HCT116 (cell line): ENCODE results near the gene SCN1A.

ENCODE experiments used
- ATF3 ChIP-seq: IDR thresholded peaks from 2 replicates; pipeline ENCODE4 v1.6.1; 2012
- CTCF ChIP-seq, 3 experiments: fragments of 200-600 bp in 1 of 3; sonication (generic) in 1 of 3; IDR thresholded peaks in 2 of 3; conservative IDR thresholded peaks in 1 of 3; 2 replicates each; pipeline ENCODE4 v1.5.1; 2012 to 2017; ENCODE audit warnings: low read depth in 2 of 3, low read length in 2 of 3, antibody characterized with exemption in 1 of 3, borderline replicate concordance in 1 of 3, control low read depth in 1 of 3, mild to moderate bottlenecking in 1 of 3, mixed read lengths in 1 of 3, mixed run types in 1 of 3, moderate library complexity in 1 of 3; ENCODE audit not compliant: insufficient read depth in 1 of 3
- EZH2 ChIP-seq: fragments of 200-600 bp; sonication (generic); IDR thresholded peaks from 2 replicates; pipeline ENCODE4 v1.6.1; 2017; ENCODE audit warnings: antibody characterized with exemption, mixed run types
- MAX ChIP-seq: IDR thresholded peaks from 2 replicates; pipeline ENCODE4 v1.6.1; 2012
- POLR2A ChIP-seq: IDR thresholded peaks from 2 replicates; pipeline ENCODE4 v1.7.0; 2011; ENCODE audit warnings: borderline replicate concordance; ENCODE audit not compliant: insufficient read depth, insufficient read length; ENCODE audit errors: extremely low read depth
- POLR2AphosphoS5 ChIP-seq: IDR thresholded peaks from 2 replicates; pipeline ENCODE4 v1.6.1; 2011; ENCODE audit warnings: mild to moderate bottlenecking, low read depth, low read length, moderate library complexity
- RAD21 ChIP-seq: IDR thresholded peaks from 2 replicates; pipeline ENCODE4 v1.6.1; 2012; ENCODE audit warnings: low read depth, mild to moderate bottlenecking
- SIN3A ChIP-seq: IDR thresholded peaks from 2 replicates; pipeline ENCODE4 v1.6.1; 2012; ENCODE audit warnings: low read depth
- SP1 ChIP-seq: IDR thresholded peaks from 2 replicates; pipeline ENCODE4 v1.6.1; 2012; ENCODE audit warnings: low read depth
- SRF ChIP-seq: IDR thresholded peaks from 2 replicates; pipeline ENCODE4 v1.6.1; 2012; ENCODE audit warnings: low read depth
- TCF7L2 ChIP-seq: IDR thresholded peaks from 2 replicates; pipeline ENCODE4 v1.7.0; 2011; ENCODE audit warnings: borderline replicate concordance, inconsistent platforms; ENCODE audit not compliant: insufficient read depth, insufficient read length; ENCODE audit errors: extremely low read depth

- TF ChIP-seq CTCF (IDR thresholded peaks at IDR 0.05 in 2 of 3, conservative IDR thresholded peaks at IDR 0.05 in 1 of 3; ENCODE audit: borderline replicate concordance in 1 of 3, insufficient read depth in 1 of 3, low read depth in 2 of 3, low read length in 2 of 3) (no peak), EZH2 (no peak), SRF (no peak), SP1 (no peak), ATF3 (no peak), POLR2AphosphoS5 (no peak), RAD21 (no peak), POLR2A (no peak), TCF7L2 (no peak), SIN3A (no peak), MAX (no peak)
These were observed 36.4 kb downstream of the SCN1A start for GRCh38 chr2:166091439-166091838.
